Liver (tissue), 9 donors: ENCODE results near the gene MYO5C. TPM values are rescaled to one million over a fixed set of nuclear protein-coding genes. Genes with fewer than 3 reads are reported as not detected.

Experiments used
- DNase-seq: peaks from one replicate; pipeline ENCODE4 v3.0.0-alpha.2; 2017; ENCODE audit warnings: low spot score
- H3K27ac ChIP-seq, 2 donors: one replicate each; pipeline ENCODE4 v1.7.0; 2013; ENCODE audit warnings: inconsistent platforms in 2 of 2, low read length in 2 of 2, control low read depth in 1 of 2, low read depth in 1 of 2, mild to moderate bottlenecking in 1 of 2
- H3K27me3 ChIP-seq, 4 donors: one replicate each; pipeline versions ENCODE4 v1.6.1 to v1.7.0; 2013; ENCODE audit warnings: low read length in 3 of 4, inconsistent platforms in 1 of 4, mild to moderate bottlenecking in 1 of 4, moderate library complexity in 1 of 4; ENCODE audit not compliant: control insufficient read depth in 4 of 4, insufficient read depth in 4 of 4
- H3K36me3 ChIP-seq, 4 donors: one replicate each; pipeline versions ENCODE4 v1.6.1 to v1.7.0; 2013; ENCODE audit warnings: low read length in 3 of 4, mild to moderate bottlenecking in 3 of 4, low read depth in 1 of 4, moderate library complexity in 1 of 4; ENCODE audit not compliant: control insufficient read depth in 4 of 4, insufficient read depth in 3 of 4
- H3K4me1 ChIP-seq, 4 donors: one replicate each; pipeline versions ENCODE4 v1.6.1 to v1.7.0; 2013; ENCODE audit warnings: low read length in 3 of 4, mild to moderate bottlenecking in 3 of 4, moderate library complexity in 1 of 4; ENCODE audit not compliant: control insufficient read depth in 4 of 4, insufficient read depth in 4 of 4
- H3K4me3 ChIP-seq, 3 donors: one replicate each; pipeline versions ENCODE4 v1.6.1 to v1.7.0; 2013; ENCODE audit warnings: low read length in 3 of 3, control low read depth in 1 of 3, low read depth in 1 of 3, mild to moderate bottlenecking in 1 of 3
- H3K9ac ChIP-seq, 2 donors: one replicate each; pipeline ENCODE4 v1.7.0; 2013; ENCODE audit warnings: low read length in 2 of 2, mild to moderate bottlenecking in 2 of 2, moderate library complexity in 2 of 2, control low read depth in 1 of 2, low read depth in 1 of 2
- H3K9me3 ChIP-seq, 4 donors: one replicate each; pipeline versions ENCODE4 v1.6.1 to v1.7.0; 2013; ENCODE audit warnings: low read length in 3 of 4; ENCODE audit not compliant: control insufficient read depth in 4 of 4
- ATF3 ChIP-seq: IDR thresholded peaks from 2 replicates; pipeline ENCODE4 v1.6.1; 2016; ENCODE audit warnings: antibody characterized with exemption
- FOXA2 ChIP-seq: IDR thresholded peaks from 2 replicates; pipeline ENCODE4 v1.6.1; 2016; ENCODE audit warnings: antibody characterized with exemption
- GABPA ChIP-seq, 2 donors: IDR thresholded peaks in 1 of 2; conservative IDR thresholded peaks in 1 of 2; 2 replicates each; pipeline ENCODE4 v1.6.1; 2016; ENCODE audit warnings: antibody characterized with exemption in 2 of 2, mild to moderate bottlenecking in 1 of 2, moderate library complexity in 1 of 2
- HNF4A ChIP-seq, 2 donors: conservative IDR thresholded peaks; 2 replicates each; pipeline ENCODE4 v1.6.1; 2016; ENCODE audit warnings: antibody characterized with exemption in 2 of 2, mild to moderate bottlenecking in 2 of 2
- HNF4G ChIP-seq: IDR thresholded peaks from 2 replicates; pipeline ENCODE4 v1.6.1; 2016; ENCODE audit warnings: antibody characterized with exemption
- JUND ChIP-seq, 2 donors: IDR thresholded peaks; 2 replicates each; pipeline ENCODE4 v1.6.1; 2016; ENCODE audit warnings: antibody characterized with exemption in 2 of 2
- NR2F2 ChIP-seq: IDR thresholded peaks from 2 replicates; pipeline ENCODE4 v1.6.1; 2016; ENCODE audit warnings: antibody characterized with exemption
- RAD21 ChIP-seq, 2 donors: IDR thresholded peaks; 2 replicates each; pipeline ENCODE4 v1.6.1; 2016; ENCODE audit warnings: antibody characterized with exemption in 2 of 2, mild to moderate bottlenecking in 2 of 2
- RXRA ChIP-seq, 2 donors: IDR thresholded peaks; 2 replicates each; pipeline ENCODE4 v1.6.1; 2017 to 2018; ENCODE audit warnings: antibody characterized with exemption in 2 of 2, mild to moderate bottlenecking in 1 of 2
- SP1 ChIP-seq: IDR thresholded peaks from 2 replicates; pipeline ENCODE4 v1.6.1; 2018; ENCODE audit warnings: antibody characterized with exemption, mild to moderate bottlenecking
- TAF1 ChIP-seq: conservative IDR thresholded peaks from 2 replicates; pipeline ENCODE4 v1.6.1; 2016; ENCODE audit warnings: antibody characterized with exemption, mild to moderate bottlenecking
- YY1 ChIP-seq: IDR thresholded peaks from 2 replicates; pipeline ENCODE4 v1.6.1; 2016; ENCODE audit warnings: antibody characterized with exemption, mild to moderate bottlenecking
- ZBTB33 ChIP-seq: IDR thresholded peaks from 2 replicates; pipeline ENCODE4 v1.6.1; 2016; ENCODE audit warnings: antibody characterized with exemption
- WGBS: extraction: QIAGEN DNeasy Blood & Tissue Kit; methylation state at CpG from one replicate; pipeline ENCODE4 v1.1.7; 2013; 5-methylcytosine and 5-hydroxymethylcytosine counted together
- polyA plus RNA-seq, 2 donors: library from polyadenylated mRNA; stranded (reverse) in 1 of 2; unstranded in 1 of 2; fragments of 200-250 nt in 1 of 2; fragments of >200 nt in 1 of 2; fragmentation: Nextera tagmentation in 1 of 2; extraction: Ambion mirVana in 1 of 2; gene quantifications; one replicate each; pipeline versions ENCODE4 v1.2.1 to v1.2.3, GENCODE V29; 2013 to 2015
- total RNA-seq, 2 donors: library from RNA; depleted of rRNA; stranded (reverse); fragments of >200 nt; gene quantifications; one replicate each; pipeline ENCODE4 v1.2.3, GENCODE V29; 2014
- TF ChIP-seq, protein P1 (sequence below): IDR thresholded peaks from 2 replicates; pipeline ENCODE4 v1.6.1; 2016; ENCODE audit warnings: antibody characterized with exemption
- TF ChIP-seq, protein P2 (sequence below): IDR thresholded peaks from 2 replicates; pipeline ENCODE4 v1.6.1; 2016; ENCODE audit warnings: antibody characterized with exemption, mild to moderate bottlenecking
- TF ChIP-seq, protein P3 (sequence below): fragments of 150-350 bp; IDR thresholded peaks from 2 replicates; pipeline ENCODE4 v1.5.1; 2017; ENCODE audit warnings: improper control_type of control experiment, low read depth, low read length; ENCODE audit not compliant: missing input control
- donor health status: healthy.
- donor health status: healthy.
- donor health status: healthy.
- donor health status: healthy.
- donor health status: healthy.

The MYO5C gene
- total and polyA plus RNA-seq, 4 donors: 1.9 to 8.6 (median 3.0) TPM

GRCh38 chr15:52251144-52251860 is 44.3 kb downstream of the MYO5C start:
- Histone ChIP-seq H3K36me3 (peaks cover 0 to 8% (median 2%) of the 10 kb centered on the region in 4 donors), H3K27me3 (no peaks in the 10 kb centered on the region), H3K9me3 (no peaks in the 10 kb centered on the region), H3K27ac (no peak overlapping the region), H3K4me1 (no peaks in the 10 kb centered on the region), H3K9ac (no peak overlapping the region), H3K4me3 (no peak overlapping the region)
- 91% methylated on average over 8 of the region's 8 CpGs for WGBS
- no peak for TF ChIP-seq JUND (IDR thresholded peaks at IDR 0.05)
- TF ChIP-seq SP1: no peak
- no peak for TF ChIP-seq NR2F2
- TF ChIP-seq FOXA2: no peak
- TF ChIP-seq RXRA (IDR thresholded peaks at IDR 0.05): no peak
- no peak for TF ChIP-seq YY1
- TF ChIP-seq HNF4G: no peak
- TF ChIP-seq GABPA (IDR thresholded peaks at IDR 0.05 in 1 of 2, conservative IDR thresholded peaks at IDR 0.05 in 1 of 2): no peak
- TF ChIP-seq, protein P1, sequence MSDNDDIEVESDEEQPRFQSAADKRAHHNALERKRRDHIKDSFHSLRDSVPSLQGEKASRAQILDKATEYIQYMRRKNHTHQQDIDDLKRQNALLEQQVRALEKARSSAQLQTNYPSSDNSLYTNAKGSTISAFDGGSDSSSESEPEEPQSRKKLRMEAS: no peak
- TF ChIP-seq ZBTB33: no peak
- no peak for DNase-seq

GRCh38 chr15:52247461-52247860 is 48.1 kb downstream of the MYO5C start:
- Histone ChIP-seq H3K4me3 (no peak overlapping the region), H3K27ac (no peak overlapping the region), H3K9ac (no peak overlapping the region), H3K36me3 (peaks cover 0 to 13% (median 3%) of the 10 kb centered on the region in 4 donors), H3K9me3 (no peaks in the 10 kb centered on the region), H3K27me3 (no peaks in the 10 kb centered on the region), H3K4me1 (no peaks in the 10 kb centered on the region)
- TF ChIP-seq TAF1 (no peak), YY1 (no peak), RAD21 (IDR thresholded peaks at IDR 0.05) (no peak), GABPA (IDR thresholded peaks at IDR 0.05 in 1 of 2, conservative IDR thresholded peaks at IDR 0.05 in 1 of 2) (no peak), ZBTB33 (no peak), NR2F2 (no peak), HNF4G (no peak), ATF3 (no peak), HNF4A (conservative IDR thresholded peaks at IDR 0.05) (no peak), FOXA2 (no peak), RXRA (IDR thresholded peaks at IDR 0.05) (no peak), JUND (IDR thresholded peaks at IDR 0.05) (no peak)
- TF ChIP-seq, protein P1: no peak
- TF ChIP-seq, protein P2, sequence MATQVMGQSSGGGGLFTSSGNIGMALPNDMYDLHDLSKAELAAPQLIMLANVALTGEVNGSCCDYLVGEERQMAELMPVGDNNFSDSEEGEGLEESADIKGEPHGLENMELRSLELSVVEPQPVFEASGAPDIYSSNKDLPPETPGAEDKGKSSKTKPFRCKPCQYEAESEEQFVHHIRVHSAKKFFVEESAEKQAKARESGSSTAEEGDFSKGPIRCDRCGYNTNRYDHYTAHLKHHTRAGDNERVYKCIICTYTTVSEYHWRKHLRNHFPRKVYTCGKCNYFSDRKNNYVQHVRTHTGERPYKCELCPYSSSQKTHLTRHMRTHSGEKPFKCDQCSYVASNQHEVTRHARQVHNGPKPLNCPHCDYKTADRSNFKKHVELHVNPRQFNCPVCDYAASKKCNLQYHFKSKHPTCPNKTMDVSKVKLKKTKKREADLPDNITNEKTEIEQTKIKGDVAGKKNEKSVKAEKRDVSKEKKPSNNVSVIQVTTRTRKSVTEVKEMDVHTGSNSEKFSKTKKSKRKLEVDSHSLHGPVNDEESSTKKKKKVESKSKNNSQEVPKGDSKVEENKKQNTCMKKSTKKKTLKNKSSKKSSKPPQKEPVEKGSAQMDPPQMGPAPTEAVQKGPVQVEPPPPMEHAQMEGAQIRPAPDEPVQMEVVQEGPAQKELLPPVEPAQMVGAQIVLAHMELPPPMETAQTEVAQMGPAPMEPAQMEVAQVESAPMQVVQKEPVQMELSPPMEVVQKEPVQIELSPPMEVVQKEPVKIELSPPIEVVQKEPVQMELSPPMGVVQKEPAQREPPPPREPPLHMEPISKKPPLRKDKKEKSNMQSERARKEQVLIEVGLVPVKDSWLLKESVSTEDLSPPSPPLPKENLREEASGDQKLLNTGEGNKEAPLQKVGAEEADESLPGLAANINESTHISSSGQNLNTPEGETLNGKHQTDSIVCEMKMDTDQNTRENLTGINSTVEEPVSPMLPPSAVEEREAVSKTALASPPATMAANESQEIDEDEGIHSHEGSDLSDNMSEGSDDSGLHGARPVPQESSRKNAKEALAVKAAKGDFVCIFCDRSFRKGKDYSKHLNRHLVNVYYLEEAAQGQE: no peak
- TF ChIP-seq, protein P3, sequence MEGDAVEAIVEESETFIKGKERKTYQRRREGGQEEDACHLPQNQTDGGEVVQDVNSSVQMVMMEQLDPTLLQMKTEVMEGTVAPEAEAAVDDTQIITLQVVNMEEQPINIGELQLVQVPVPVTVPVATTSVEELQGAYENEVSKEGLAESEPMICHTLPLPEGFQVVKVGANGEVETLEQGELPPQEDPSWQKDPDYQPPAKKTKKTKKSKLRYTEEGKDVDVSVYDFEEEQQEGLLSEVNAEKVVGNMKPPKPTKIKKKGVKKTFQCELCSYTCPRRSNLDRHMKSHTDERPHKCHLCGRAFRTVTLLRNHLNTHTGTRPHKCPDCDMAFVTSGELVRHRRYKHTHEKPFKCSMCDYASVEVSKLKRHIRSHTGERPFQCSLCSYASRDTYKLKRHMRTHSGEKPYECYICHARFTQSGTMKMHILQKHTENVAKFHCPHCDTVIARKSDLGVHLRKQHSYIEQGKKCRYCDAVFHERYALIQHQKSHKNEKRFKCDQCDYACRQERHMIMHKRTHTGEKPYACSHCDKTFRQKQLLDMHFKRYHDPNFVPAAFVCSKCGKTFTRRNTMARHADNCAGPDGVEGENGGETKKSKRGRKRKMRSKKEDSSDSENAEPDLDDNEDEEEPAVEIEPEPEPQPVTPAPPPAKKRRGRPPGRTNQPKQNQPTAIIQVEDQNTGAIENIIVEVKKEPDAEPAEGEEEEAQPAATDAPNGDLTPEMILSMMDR: no peak
- WGBS: 93% methylated on average over 7 of the region's 7 CpGs
- DNase-seq: no peak
